ENCODE measurements around the gene AFG1L.

Gene AFG1L

DNA sequence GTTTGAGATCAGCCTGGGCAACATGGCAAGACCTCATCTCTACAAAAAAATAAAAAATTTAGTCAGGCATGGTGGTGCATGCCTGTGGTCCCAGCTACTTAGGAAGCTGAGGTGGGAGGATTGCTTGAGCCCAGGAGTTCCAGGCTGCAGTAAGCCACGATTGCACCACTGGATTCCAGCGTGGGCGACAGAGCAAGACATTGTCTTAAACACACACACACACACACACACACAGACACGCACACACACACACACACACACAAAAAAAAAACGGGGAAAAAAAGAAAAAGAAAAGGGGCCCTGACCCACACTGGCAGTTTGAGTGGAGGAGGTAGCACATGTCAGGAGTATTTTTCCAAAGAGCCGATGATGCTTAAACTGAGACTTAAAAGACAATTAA, 122.2 kb downstream of the AFG1L start:
- in situ Hi-C loops (cut with HindIII; ENCODE audit: low pct_unique_long_range_greater_than_20kb, low sequenced_read_pairs) = no loop called here
- DNase-seq (ENCODE audit: low read depth in 1 of 2, low spot score in 1 of 2) = no peak
- TF ChIP-seq JUND (IDR thresholded peaks at IDR 0.05; ENCODE audit: low read depth) = no peak

DNA sequence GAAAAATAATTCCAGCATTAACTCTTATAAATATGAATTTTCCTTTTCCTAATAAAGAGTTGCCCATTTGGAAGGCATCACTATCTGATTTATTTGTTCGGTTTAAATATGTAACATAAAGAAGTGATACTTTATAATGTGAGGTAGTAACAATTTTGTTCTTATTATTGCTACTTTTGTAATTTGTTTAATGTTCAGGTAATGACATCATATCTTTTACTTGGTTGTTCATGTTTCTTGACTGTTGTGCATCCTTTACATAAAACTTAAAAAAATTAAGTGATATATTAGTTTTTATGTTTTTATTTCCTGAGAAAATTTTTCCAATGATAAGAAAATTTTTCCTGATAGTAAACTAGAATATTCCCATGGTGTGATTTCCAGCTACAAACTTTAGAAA, 124.6 kb downstream of the AFG1L start:
- DNase-seq (ENCODE audit: low read depth in 1 of 2, low spot score in 1 of 2) = no peak
- in situ Hi-C loops (cut with HindIII; ENCODE audit: low pct_unique_long_range_greater_than_20kb, low sequenced_read_pairs) = no loop called here
- TF ChIP-seq JUND (IDR thresholded peaks at IDR 0.05; ENCODE audit: low read depth) = no peak

GRCh38 chr6:108419934-108420609, 125.2 kb downstream of the AFG1L start:
- in situ Hi-C loops (cut with HindIII; ENCODE audit: low pct_unique_long_range_greater_than_20kb, low sequenced_read_pairs) = no loop called here
- TF ChIP-seq JUND (IDR thresholded peaks at IDR 0.05; ENCODE audit: low read depth) = no peak
- no peak for DNase-seq (ENCODE audit: low read depth in 1 of 2, low spot score in 1 of 2)

- no peak for TF ChIP-seq JUND (IDR thresholded peaks at IDR 0.05; ENCODE audit: low read depth)
- in situ Hi-C loops (cut with HindIII; ENCODE audit: low pct_unique_long_range_greater_than_20kb, low sequenced_read_pairs) = no loop called here
- DNase-seq (ENCODE audit: low read depth in 1 of 2, low spot score in 1 of 2) = no peak
Measured at GRCh38 chr6:108421366-108421765, 126.5 kb downstream of the AFG1L start.

DNA sequence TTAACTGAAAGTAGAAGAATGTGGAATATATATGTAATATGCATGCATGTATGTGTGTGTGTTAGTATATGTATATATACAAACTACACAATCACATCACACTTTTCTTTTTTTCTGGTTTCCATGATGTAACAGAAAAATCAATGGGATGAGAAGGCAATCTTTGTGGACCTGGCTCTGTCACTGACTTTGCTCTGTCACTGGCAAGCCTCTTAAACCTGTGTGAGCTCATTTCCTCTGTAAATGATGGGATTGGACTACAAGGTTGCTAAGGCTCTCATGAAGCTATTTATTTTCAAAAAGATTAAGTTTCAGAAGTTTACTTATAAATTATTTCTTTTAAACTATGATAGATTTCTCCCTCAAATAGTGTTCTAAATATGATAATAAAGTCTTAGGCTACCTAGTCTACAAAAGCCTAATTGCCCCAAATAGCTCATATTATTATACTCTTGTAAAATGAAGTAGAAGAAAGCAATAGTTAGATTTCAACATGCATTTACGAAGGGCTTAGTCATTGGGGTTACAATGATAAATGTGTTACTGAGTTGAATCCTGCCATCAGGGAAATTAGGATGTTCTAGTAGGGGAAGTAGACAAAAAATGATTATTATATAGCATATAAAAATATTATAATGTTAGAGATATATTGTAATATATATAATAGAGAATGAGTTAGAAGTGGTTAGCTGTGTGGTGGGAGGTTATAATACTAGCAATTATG, 129.3 kb downstream of the AFG1L start:
- TF ChIP-seq JUND (IDR thresholded peaks at IDR 0.05; ENCODE audit: low read depth) = no peak
- DNase-seq (ENCODE audit: low read depth in 1 of 2, low spot score in 1 of 2) = no peak
- in situ Hi-C loops (cut with HindIII; ENCODE audit: low pct_unique_long_range_greater_than_20kb, low sequenced_read_pairs) = no loop called here

- TF ChIP-seq JUND (IDR thresholded peaks at IDR 0.05; ENCODE audit: low read depth) = no peak
- in situ Hi-C loops (cut with HindIII; ENCODE audit: low pct_unique_long_range_greater_than_20kb, low sequenced_read_pairs) = no loop called here
- DNase-seq (ENCODE audit: low read depth in 1 of 2, low spot score in 1 of 2) = no peak
Measured at GRCh38 chr6:108425428-108425827, 130.6 kb downstream of the AFG1L start.

DNA sequence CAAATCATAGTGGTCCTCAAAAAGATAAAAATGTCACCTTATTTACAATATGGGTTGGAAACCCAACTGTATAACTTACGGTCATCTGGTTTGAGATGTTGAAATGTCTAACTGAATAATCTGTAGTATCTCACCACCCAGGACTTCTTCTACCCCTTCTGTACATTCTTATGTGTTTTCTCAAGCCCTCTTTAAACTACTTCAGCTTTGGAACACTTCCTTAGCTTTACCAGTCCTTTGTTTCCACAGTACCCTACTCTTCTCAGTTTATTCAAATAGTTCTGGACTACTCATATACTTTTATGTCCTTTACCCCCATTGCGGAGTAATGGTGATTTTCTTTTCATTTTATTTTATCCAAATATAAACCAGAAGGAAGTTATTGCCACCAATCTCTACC, 137.3 kb downstream of the AFG1L start:
- DNase-seq (ENCODE audit: low read depth in 1 of 2, low spot score in 1 of 2) = no peak
- no peak for TF ChIP-seq JUND (IDR thresholded peaks at IDR 0.05; ENCODE audit: low read depth)
- in situ Hi-C loops (cut with HindIII; ENCODE audit: low pct_unique_long_range_greater_than_20kb, low sequenced_read_pairs) = no loop called here

DNA sequence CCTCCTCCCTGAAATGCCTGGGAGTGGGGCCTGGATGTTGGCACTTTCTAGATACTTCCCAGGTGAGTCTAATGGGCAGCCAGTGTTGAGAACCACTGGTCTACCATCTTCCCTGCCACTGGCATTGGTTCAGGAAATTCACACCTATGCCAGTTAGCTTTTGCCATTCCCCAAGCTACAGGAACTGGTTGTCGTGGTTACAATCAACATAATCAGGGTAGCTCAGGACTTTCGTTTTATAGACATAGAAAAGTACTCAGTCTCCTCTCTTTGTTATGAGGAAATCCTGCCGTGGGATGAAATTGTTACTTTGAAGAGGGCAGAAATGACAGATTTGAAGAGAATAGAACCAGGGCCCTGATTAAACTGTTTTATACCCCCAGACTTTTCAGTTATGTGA, 137.9 kb downstream of the AFG1L start:
- no peak for TF ChIP-seq JUND (IDR thresholded peaks at IDR 0.05; ENCODE audit: low read depth)
- in situ Hi-C loops (cut with HindIII; ENCODE audit: low pct_unique_long_range_greater_than_20kb, low sequenced_read_pairs) = no loop called here
- peak; percentile 11 to 69 for DNase-seq (ENCODE audit: low read depth in 1 of 2, low spot score in 1 of 2)

- peak in 1 of 2 experiments; percentile 4 for DNase-seq (ENCODE audit: low read depth in 1 of 2, low spot score in 1 of 2)
- no peak for TF ChIP-seq JUND (IDR thresholded peaks at IDR 0.05; ENCODE audit: low read depth)
- in situ Hi-C loops (cut with HindIII; ENCODE audit: low pct_unique_long_range_greater_than_20kb, low sequenced_read_pairs) = no loop called here
Measured at GRCh38 chr6:108434222-108434621, 139.4 kb downstream of the AFG1L start.

GRCh38 chr6:108435391-108435790, 140.5 kb downstream of the AFG1L start:
- no peak for DNase-seq (ENCODE audit: low read depth in 1 of 2, low spot score in 1 of 2)
- no peak for TF ChIP-seq JUND (IDR thresholded peaks at IDR 0.05; ENCODE audit: low read depth)
- in situ Hi-C loops (cut with HindIII; ENCODE audit: low pct_unique_long_range_greater_than_20kb, low sequenced_read_pairs) = no loop called here

- TF ChIP-seq JUND (IDR thresholded peaks at IDR 0.05; ENCODE audit: low read depth) = no peak
- in situ Hi-C loops (cut with HindIII; ENCODE audit: low pct_unique_long_range_greater_than_20kb, low sequenced_read_pairs) = no loop called here
- DNase-seq (ENCODE audit: low read depth in 1 of 2, low spot score in 1 of 2) = no peak
Measured at GRCh38 chr6:108436771-108437170, 141.9 kb downstream of the AFG1L start.

- DNase-seq (ENCODE audit: low read depth in 1 of 2, low spot score in 1 of 2) = no peak
- no peak for TF ChIP-seq JUND (IDR thresholded peaks at IDR 0.05; ENCODE audit: low read depth)
- in situ Hi-C loops (cut with HindIII; ENCODE audit: low pct_unique_long_range_greater_than_20kb, low sequenced_read_pairs) = no loop called here
Measured at GRCh38 chr6:108437821-108438220, 143.0 kb downstream of the AFG1L start.

DNA sequence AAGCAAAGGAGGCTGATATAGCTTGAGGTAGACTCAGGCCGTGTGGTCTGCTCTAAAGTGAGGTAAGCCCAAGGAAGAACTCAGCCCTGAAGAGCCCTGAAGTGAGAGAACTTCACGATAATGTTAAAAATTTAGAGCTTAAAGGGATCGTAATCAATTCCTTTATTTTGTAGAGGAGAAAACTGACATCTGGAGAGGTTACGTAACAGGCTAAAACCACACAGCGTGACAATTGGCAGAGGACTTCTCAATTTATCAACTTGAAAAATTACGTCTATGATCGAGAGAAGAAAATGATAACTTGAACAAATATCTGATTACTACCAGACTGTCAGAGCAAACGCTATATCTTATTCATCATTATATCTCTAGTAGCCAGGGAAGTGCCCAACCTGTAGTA, 144.1 kb downstream of the AFG1L start:
- in situ Hi-C loops (cut with HindIII; ENCODE audit: low pct_unique_long_range_greater_than_20kb, low sequenced_read_pairs) = no loop called here
- no peak for TF ChIP-seq JUND (IDR thresholded peaks at IDR 0.05; ENCODE audit: low read depth)
- no peak for DNase-seq (ENCODE audit: low read depth in 1 of 2, low spot score in 1 of 2)
